ENCODE measurements around the gene SDC4. TPM values are rescaled to one million over a fixed set of nuclear protein-coding genes. Genes with fewer than 3 reads are reported as not detected.

Gene SDC4
- total RNA-seq, 1 donor from 2014 or later = 67.2 TPM

GRCh38 chr20:45300961-45301360 is 47.3 kb downstream of the SDC4 start:
- H3K9me3 Mint-ChIP-seq = no peaks in the 10 kb centered on the region
- DNase-seq (ENCODE audit: extremely low spot score, unreplicated experiment) = no peak
- TF ChIP-seq CTCF (conservative IDR thresholded peaks at IDR 0.05) = peak; percentile 69
- H3K4me1 Mint-ChIP-seq (ENCODE audit: unreplicated experiment) = peaks cover 14% of the 10 kb centered on the region
- no peaks in the 10 kb centered on the region for H3K36me3 Mint-ChIP-seq
- H3K27ac Mint-ChIP-seq = no peak overlapping the region
- H3K27me3 Mint-ChIP-seq = peaks cover 12% of the 10 kb centered on the region
- H3K4me3 Mint-ChIP-seq = no peak overlapping the region

DNA sequence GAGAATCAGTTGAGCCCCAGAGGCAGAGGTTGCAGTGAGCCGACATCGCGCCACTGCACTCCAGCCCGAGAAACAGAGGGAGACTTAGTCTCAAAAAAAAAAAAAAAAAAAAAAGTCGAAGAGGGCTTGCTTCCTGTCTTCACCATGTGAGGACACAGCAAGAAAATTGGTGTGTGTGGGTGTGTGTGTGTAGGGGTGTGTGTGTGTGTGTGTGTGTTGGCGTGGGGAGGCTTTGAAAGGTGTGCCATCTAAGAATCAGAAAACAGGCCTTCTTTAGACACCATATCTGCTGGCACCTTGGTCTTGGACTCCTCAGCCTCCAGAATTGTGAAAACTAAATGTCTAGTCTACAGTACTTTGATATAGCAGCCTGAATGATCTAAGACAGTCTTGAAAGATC is 48.4 kb downstream of the SDC4 start:
- H3K4me3 Mint-ChIP-seq = no peak overlapping the region
- no peak overlapping the region for H3K27ac Mint-ChIP-seq
- no peak for DNase-seq (ENCODE audit: extremely low spot score, unreplicated experiment)
- no peaks in the 10 kb centered on the region for H3K36me3 Mint-ChIP-seq
- H3K4me1 Mint-ChIP-seq (ENCODE audit: unreplicated experiment) = peaks cover 14% of the 10 kb centered on the region
- peaks cover 7% of the 10 kb centered on the region for H3K27me3 Mint-ChIP-seq
- TF ChIP-seq CTCF (conservative IDR thresholded peaks at IDR 0.05) = no peak
- H3K9me3 Mint-ChIP-seq = no peaks in the 10 kb centered on the region

- Mint-ChIP-seq H3K36me3 (no peaks in the 10 kb centered on the region), H3K9me3 (no peaks in the 10 kb centered on the region), H3K4me1 (ENCODE audit: unreplicated experiment) (peaks cover 12% of the 10 kb centered on the region), H3K27me3 (peaks cover 10% of the 10 kb centered on the region), H3K27ac (no peak overlapping the region), H3K4me3 (no peak overlapping the region)
- TF ChIP-seq CTCF (conservative IDR thresholded peaks at IDR 0.05) = no peak
- DNase-seq (ENCODE audit: extremely low spot score, unreplicated experiment) = no peak
These were observed 50.3 kb downstream of the SDC4 start for GRCh38 chr20:45297786-45298497.

- Mint-ChIP-seq H3K4me3 (no peak overlapping the region), H3K27me3 (peaks cover 40% of the 10 kb centered on the region), H3K27ac (no peak overlapping the region), H3K9me3 (no peaks in the 10 kb centered on the region), H3K36me3 (no peaks in the 10 kb centered on the region), H3K4me1 (ENCODE audit: unreplicated experiment) (peaks cover 15% of the 10 kb centered on the region)
- DNase-seq (ENCODE audit: extremely low spot score, unreplicated experiment) = no peak
- no peak for TF ChIP-seq CTCF (conservative IDR thresholded peaks at IDR 0.05)
These were observed 53.6 kb downstream of the SDC4 start for GRCh38 chr20:45294659-45295058.

- Mint-ChIP-seq H3K4me3 (peak overlapping the region; percentile 84), H3K27me3 (peaks cover 41% of the 10 kb centered on the region)
These were observed 54.2 kb downstream of the SDC4 start for GRCh38 chr20:45294003-45294368.

More at GRCh38 chr20:45294003-45294368, 54.2 kb downstream of the SDC4 start:
- Mint-ChIP-seq H3K9me3 (no peaks in the 10 kb centered on the region), H3K4me1 (ENCODE audit: unreplicated experiment) (peaks cover 15% of the 10 kb centered on the region), H3K36me3 (no peaks in the 10 kb centered on the region), H3K27ac (peak overlapping the region; percentile 35)
- peak; percentile 30 for TF ChIP-seq CTCF (conservative IDR thresholded peaks at IDR 0.05)
- no peak for DNase-seq (ENCODE audit: extremely low spot score, unreplicated experiment)
